Panc1 (cell line): ENCODE data around the gene AP4B1.

Source experiments
- POLR2AphosphoS5 ChIP-seq: IDR thresholded peaks from 2 replicates; pipeline ENCODE4 v1.6.1; 2012; ENCODE audit warnings: mild to moderate bottlenecking, low read depth, low read length, moderate library complexity
- SIN3A ChIP-seq: IDR thresholded peaks from 2 replicates; pipeline ENCODE4 v1.6.1; 2012; ENCODE audit warnings: low read depth, mild to moderate bottlenecking, low read length, moderate library complexity, borderline replicate concordance; ENCODE audit not compliant: insufficient read depth
- TCF7L2 ChIP-seq: IDR thresholded peaks from 2 replicates; pipeline ENCODE4 v1.6.1; 2011; ENCODE audit warnings: mild to moderate bottlenecking, low read depth, low read length, inconsistent platforms
- TF ChIP-seq, protein P1 (sequence below): fragments of 450-650 bp; IDR thresholded peaks from 2 replicates; pipeline ENCODE4 v1.5.1; 2017; ENCODE audit warnings: mild to moderate bottlenecking

DNA sequence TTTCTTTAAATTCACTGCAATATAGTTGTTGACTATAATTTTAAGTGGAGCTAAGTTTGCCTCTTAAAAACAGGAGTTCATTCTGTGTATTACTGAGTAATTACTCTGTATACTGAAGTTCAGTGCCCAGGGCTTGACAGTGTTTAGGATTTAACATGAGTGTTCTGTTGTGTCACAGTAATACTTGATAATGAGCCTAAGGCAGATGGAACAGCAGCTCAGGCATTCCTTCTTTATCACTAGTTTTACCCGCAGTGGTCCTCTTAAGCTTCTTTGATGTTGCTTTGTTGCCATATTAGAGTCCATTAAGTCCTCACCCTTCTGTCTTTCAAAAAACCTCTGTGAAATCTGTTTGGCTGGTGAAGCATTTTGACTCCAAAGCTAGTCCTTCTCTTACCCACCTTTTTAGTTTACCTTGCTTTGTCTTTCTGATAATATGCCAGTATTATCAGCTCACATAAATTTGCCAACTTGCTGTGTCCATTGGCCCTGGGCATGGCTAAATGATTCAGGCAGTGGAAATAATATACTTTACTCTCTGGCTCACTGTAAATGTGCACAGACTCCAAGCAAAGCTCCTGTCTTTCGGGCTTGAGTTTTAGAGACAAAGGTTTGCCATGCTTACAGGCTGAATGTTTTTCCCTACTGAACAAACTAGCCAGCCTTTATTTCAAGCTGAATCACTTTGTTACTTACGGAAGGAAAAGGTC is 42.2 kb upstream of the AP4B1 start:
- TF ChIP-seq, protein P1, sequence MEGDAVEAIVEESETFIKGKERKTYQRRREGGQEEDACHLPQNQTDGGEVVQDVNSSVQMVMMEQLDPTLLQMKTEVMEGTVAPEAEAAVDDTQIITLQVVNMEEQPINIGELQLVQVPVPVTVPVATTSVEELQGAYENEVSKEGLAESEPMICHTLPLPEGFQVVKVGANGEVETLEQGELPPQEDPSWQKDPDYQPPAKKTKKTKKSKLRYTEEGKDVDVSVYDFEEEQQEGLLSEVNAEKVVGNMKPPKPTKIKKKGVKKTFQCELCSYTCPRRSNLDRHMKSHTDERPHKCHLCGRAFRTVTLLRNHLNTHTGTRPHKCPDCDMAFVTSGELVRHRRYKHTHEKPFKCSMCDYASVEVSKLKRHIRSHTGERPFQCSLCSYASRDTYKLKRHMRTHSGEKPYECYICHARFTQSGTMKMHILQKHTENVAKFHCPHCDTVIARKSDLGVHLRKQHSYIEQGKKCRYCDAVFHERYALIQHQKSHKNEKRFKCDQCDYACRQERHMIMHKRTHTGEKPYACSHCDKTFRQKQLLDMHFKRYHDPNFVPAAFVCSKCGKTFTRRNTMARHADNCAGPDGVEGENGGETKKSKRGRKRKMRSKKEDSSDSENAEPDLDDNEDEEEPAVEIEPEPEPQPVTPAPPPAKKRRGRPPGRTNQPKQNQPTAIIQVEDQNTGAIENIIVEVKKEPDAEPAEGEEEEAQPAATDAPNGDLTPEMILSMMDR: no peak
- no peak for TF ChIP-seq SIN3A
- TF ChIP-seq TCF7L2: no peak
- TF ChIP-seq POLR2AphosphoS5: no peak
